Retinal pigment epithelial cell (primary cell): Measurements from ENCODE around the gene UGT1A4.
"Not testable (repeated sequence)": the region's sequence is repeated elsewhere in the genome, so short reads cannot be mapped to it uniquely, and the experiment has no call there.

Experiments used
- DNase-seq: peaks from one replicate; pipeline ENCODE4 v3.0.0-alpha.2; 2010; ENCODE audit warnings: low read depth
- H3K4me3 ChIP-seq: 2 replicates; pipeline ENCODE4 v1.5.1; 2011; ENCODE audit warnings: mild to moderate bottlenecking, low read length, control low read depth, moderate library complexity
- CTCF ChIP-seq: conservative IDR thresholded peaks from 2 replicates; pipeline ENCODE4 v1.5.1; 2011; ENCODE audit warnings: low read depth, low read length, control low read depth, inconsistent platforms

The UGT1A4 gene

GRCh38 chr2:233740870-233741269 is 22.3 kb downstream of the UGT1A4 start:
- no peak for TF ChIP-seq CTCF

DNA sequence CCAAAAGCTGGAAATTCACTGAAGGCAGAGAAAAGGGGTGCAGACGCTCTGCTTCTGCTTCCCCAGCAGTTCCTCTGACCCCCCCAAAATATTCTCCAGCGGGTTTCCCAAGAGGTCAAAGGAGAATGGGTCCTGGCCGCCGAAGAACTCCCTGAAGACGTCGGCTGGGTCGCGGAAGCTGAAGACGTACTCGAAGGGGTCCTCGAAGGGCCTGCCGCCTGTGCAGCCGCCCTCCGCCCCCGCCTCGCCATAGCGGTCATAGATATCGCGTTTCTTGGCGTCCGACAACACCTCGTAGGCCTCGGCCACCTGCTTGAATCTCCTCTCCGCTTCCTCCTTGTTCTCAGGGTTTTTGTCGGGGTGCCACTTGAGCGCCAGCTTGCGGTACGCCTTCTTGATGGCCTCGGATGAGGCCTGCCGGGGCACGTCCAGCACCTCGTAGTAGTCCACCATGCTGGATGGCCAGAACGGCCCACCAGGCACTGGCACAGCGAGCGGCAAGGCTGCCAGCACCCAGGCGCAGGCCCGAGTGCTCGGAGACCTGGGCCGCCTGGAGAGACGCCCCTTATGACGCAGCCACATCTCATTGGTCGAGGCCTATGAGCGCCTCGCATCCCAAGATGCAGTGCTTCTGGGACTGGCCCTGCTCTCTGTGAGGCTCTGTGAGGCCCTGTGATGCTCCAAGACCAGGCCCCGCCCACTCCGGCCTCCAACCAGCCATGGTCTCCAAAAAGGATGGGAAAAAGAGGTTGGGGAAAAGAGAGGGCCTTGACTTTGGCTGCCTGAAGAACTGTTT is 25.1 kb downstream of the UGT1A4 start:
- no peak for TF ChIP-seq CTCF
- H3K4me3 ChIP-seq = no peak overlapping the region
- no peak for DNase-seq

More at GRCh38 chr2:233740870-233741269, 22.3 kb downstream of the UGT1A4 start:
- DNase-seq = no peak
- H3K4me3 ChIP-seq = no peak overlapping the region

DNA sequence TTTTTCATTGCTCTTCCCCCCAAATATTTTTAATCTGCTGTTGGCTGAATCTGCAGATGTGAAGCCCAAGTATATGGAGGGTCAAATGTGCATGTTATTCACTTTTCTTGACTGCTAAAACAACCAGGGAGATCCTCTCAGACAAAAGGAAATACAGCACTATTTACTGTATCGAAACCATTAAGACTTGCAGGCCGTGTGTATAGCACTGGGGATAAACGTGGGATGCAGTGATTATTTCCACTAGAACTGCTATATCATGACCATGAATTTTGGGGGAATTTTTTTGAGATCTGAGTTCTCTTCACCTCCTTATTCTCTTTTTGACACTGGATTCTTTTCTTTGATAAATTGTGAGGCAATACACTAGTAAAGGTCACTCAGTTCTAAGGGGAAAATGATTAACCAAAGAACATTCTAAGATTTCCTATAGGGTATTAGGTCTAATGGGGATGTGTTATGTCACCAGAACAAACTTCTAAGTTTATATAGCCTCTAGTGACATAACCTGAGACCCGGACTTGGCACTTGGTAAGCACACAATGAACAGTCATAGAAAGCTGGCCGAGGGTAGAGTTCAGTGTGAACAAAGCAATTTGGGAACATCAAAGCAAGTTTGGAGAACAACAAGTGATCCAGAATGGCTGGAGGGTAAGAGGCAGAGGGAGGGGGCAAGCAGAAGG is 26.7 kb downstream of the UGT1A4 start:
- no peak for TF ChIP-seq CTCF
- DNase-seq = no peak
- no peak overlapping the region for H3K4me3 ChIP-seq

- not testable (repeated sequence) for H3K4me3 ChIP-seq, DNase-seq
These were observed 27.3 kb downstream of the UGT1A4 start for GRCh38 chr2:233745838-233746237.

GRCh38 chr2:233746475-233747282 is 28.1 kb downstream of the UGT1A4 start:
- peak; percentile 34 for DNase-seq
- TF ChIP-seq CTCF = no peak

GRCh38 chr2:233747283-233747544 is 28.7 kb downstream of the UGT1A4 start:
- DNase-seq = no peak
- no peak for TF ChIP-seq CTCF
- H3K4me3 ChIP-seq = no peak overlapping the region

More at GRCh38 chr2:233746475-233747282, 28.1 kb downstream of the UGT1A4 start:
- no peak overlapping the region for H3K4me3 ChIP-seq

- H3K4me3 ChIP-seq, DNase-seq: not testable (repeated sequence)
These were observed 32.2 kb downstream of the UGT1A4 start for GRCh38 chr2:233750689-233751088.

- H3K4me3 ChIP-seq, DNase-seq: not testable (repeated sequence)
These were observed 32.9 kb downstream of the UGT1A4 start for GRCh38 chr2:233751212-233752009.
